Heart right ventricle (tissue), 16 donors: Measurements from ENCODE around the gene PACSIN2. TPM values are rescaled to one million over a fixed set of nuclear protein-coding genes. Genes with fewer than 3 reads are reported as not detected.
A peak's percentile ranks its signal among the peaks of the same experiment; 100 is the strongest.

ENCODE experiments used
- ATAC-seq, 8 donors: fragments of 200-7000 bp; cut with Tn5 transposase; one replicate each; pipeline ENCODE4 v1.9.1; 2020; ENCODE audit warnings: mild to moderate bottlenecking in 8 of 8, moderate library complexity in 8 of 8, moderate number of reproducible peaks in 1 of 8
- DNase-seq, 2 donors: peaks; one replicate each; pipeline ENCODE4 v3.0.0-alpha.2; 2020
- H3K27ac ChIP-seq, 10 donors: fragments of 200-600 bp; sonication (generic) in 2 of 10; one replicate each; pipeline versions ENCODE4 v1.5.0 to v1.8.0; 2020 to 2022; ENCODE audit warnings: mild to moderate bottlenecking in 3 of 10
- H3K27me3 ChIP-seq, 7 donors: fragments of 200-600 bp; one replicate each; pipeline ENCODE4 v1.8.0; 2021 to 2022; ENCODE audit warnings: mild to moderate bottlenecking in 2 of 7
- H3K36me3 ChIP-seq, 9 donors: fragments of 200-600 bp; sonication (generic) in 1 of 9; one replicate each; pipeline versions ENCODE4 v1.5.0 to v1.8.0; 2020 to 2022; ENCODE audit warnings: mild to moderate bottlenecking in 2 of 9
- H3K4me1 ChIP-seq, 9 donors: fragments of 200-600 bp; sonication (generic) in 1 of 9; one replicate each; pipeline versions ENCODE4 v1.5.0 to v1.8.0; 2020 to 2022; ENCODE audit warnings: mild to moderate bottlenecking in 4 of 9
- H3K4me3 ChIP-seq, 10 donors: fragments of 200-600 bp; sonication (generic) in 2 of 10; one replicate each; pipeline versions ENCODE4 v1.5.0 to v1.8.0; 2020 to 2022; ENCODE audit warnings: mild to moderate bottlenecking in 7 of 10, moderate library complexity in 2 of 10
- H3K9me3 ChIP-seq, 11 donors: fragments of 200-600 bp in 10 of 11; sonication (generic) in 2 of 11; one replicate each; pipeline versions ENCODE4 v1.5.0 to v1.8.0; 2013 to 2022; ENCODE audit warnings: mild to moderate bottlenecking in 2 of 11, control low read depth in 1 of 11, moderate library complexity in 1 of 11
- WGBS, 2 donors: extraction: QIAGEN DNeasy Blood & Tissue Kit; methylation state at CpG; one replicate each; pipeline ENCODE4 v1.1.7; 2013; ENCODE audit warnings: inconsistent platforms in 1 of 2; 5-methylcytosine and 5-hydroxymethylcytosine counted together
- intact Hi-C, 10 donors: fragments of 100-400 bp; cut with DNase I; formaldehyde crosslinking; loops; one replicate each; pipeline versions ENCODE4 v1.11.1 to v1.14.2; 2022
- polyA plus RNA-seq, 2 donors: library from polyadenylated mRNA; stranded (reverse); fragments of 200-250 nt; gene quantifications; one replicate each; pipeline ENCODE4 v1.2.3, GENCODE V29; 2013
- total RNA-seq, 10 donors: library from RNA; stranded (reverse); fragmentation: NEBNext Ultra II Directional in 3 of 10; extraction: Animal tissue kit (Norgen Biotek cat#: 25700) in 3 of 10; gene quantifications; one replicate each; pipeline versions ENCODE4 v1.2.1 to v1.2.4, GENCODE V29; 2021 to 2023
- TF ChIP-seq, protein P1 (sequence below), 9 donors: fragments of 200-600 bp; sonication (generic) in 2 of 9; IDR thresholded peaks; one replicate each; pipeline versions ENCODE4 v1.5.0 to v1.8.0; 2021 to 2022; ENCODE audit warnings: antibody characterized with exemption in 9 of 9, mild to moderate bottlenecking in 5 of 9, moderate library complexity in 1 of 9
- donor health status: Arrhythmogenic right ventricular cardiomyopathy.
- donor health status: ischemic (EF 13 %, LVEDD 7.1; RV severe dilation, severe dysfunction).
- donor health status: healthy with polysubstance abuse.
- donor health status: DM: no; HTN: yes; CAD: no.
- donor health status: DM: no; HTN: no; CAD: no.
- donor health status: ischemic (EF 25% LVEDD 6.9; RV normal size, moderate dysfunction).
- donor health status: ischemic (EF 25% LVEDD 5.7; RV mildly dilated, moderate dysfunction).
- donor health status: healthy.
- donor health status: DM: yes; HTN: yes; CAD: no.
- donor health status: Ischemic cardiomyopathy.
- donor health status: ischemic (EF 35%, LVEDD 5.7; RV mildly dilated, moderate dysfunction).
- donor health status: nonischemic (EF 11% LVEDD 7.7; RV severe dilation, severe dysfunction).
- donor health status: DM: yes; HTN: yes; CAD: no.
- donor health status: PGD.
- donor health status: ischemic (EF 29% LVEDD 5.4; RV normal size, mild dysfunction).
- donor health status: nonischemic (EF 23%, LVEDD 6.1; RV moderate dilation, normal function).

Gene PACSIN2
- total and polyA plus RNA-seq, 12 donors, result 24.3 to 69.7 (median 57.0) TPM

DNA sequence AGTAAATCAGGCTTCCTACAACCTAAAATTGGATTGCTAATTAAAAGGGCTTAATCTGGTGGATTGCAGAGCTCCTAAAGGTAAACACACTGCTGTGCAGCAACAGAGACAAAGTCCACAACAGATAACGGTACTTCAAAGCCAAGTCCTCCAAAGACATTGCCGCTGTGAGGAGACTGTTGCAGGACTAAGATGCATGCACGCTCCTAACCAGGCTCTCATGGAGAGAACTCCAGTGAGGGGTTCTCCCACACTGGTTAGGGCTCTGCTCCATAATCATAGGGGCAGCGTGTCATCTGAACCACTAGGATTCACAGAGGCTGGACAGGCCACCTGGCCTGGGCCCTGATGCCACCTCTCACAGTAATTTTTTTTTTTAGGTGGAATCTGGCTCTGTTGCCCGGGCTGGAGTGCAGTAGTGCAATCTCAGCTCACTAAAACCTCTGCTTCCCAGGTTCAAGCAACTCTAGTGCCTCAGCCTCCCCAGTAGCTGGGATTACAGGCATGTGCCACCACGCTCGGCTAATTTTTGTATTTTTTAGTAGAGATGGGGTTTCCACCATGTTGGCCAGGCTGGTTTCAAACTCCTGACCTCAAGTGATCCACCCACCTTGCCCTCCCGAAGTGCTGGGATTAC lies 101.0 kb downstream of the PACSIN2 start:
- H3K27ac ChIP-seq, result no peak overlapping the region
- no peak overlapping the region for H3K4me3 ChIP-seq
- intact Hi-C loops, result no loop called here
- peaks cover 12 to 83% (median 50%) of the 10 kb centered on the region in 9 donors for H3K4me1 ChIP-seq
- WGBS, 2 donors, result 83 to 88% methylated on average over 8 of the region's 8 CpGs
- DNase-seq (no peak), ATAC-seq (no peak)
- TF ChIP-seq, protein P1, sequence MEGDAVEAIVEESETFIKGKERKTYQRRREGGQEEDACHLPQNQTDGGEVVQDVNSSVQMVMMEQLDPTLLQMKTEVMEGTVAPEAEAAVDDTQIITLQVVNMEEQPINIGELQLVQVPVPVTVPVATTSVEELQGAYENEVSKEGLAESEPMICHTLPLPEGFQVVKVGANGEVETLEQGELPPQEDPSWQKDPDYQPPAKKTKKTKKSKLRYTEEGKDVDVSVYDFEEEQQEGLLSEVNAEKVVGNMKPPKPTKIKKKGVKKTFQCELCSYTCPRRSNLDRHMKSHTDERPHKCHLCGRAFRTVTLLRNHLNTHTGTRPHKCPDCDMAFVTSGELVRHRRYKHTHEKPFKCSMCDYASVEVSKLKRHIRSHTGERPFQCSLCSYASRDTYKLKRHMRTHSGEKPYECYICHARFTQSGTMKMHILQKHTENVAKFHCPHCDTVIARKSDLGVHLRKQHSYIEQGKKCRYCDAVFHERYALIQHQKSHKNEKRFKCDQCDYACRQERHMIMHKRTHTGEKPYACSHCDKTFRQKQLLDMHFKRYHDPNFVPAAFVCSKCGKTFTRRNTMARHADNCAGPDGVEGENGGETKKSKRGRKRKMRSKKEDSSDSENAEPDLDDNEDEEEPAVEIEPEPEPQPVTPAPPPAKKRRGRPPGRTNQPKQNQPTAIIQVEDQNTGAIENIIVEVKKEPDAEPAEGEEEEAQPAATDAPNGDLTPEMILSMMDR (IDR thresholded peaks at IDR 0.05), result no peak
- no peaks in the 10 kb centered on the region for H3K27me3 ChIP-seq
- H3K36me3 ChIP-seq, result peaks cover 0 to 23% (median 0%) of the 10 kb centered on the region in 9 donors
- H3K9me3 ChIP-seq, result no peaks in the 10 kb centered on the region

DNA sequence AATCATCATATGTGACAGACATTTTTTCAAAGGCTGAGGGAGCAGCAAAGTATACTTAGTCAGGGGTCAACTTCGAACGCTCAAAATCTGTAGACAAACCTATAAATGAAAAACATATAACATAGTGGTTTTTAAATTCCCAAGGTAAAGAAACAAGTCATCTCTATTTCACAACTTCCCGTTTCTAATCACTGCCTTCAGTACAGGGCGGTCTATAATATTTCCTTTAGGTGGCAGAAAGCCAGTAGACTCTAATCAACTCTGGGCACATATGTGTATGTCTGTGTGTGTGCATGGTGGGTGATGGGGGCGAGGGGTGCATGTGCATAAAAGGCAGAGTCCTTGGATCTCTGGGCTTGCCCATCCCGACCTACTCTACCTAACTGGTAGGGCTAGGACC lies 102.9 kb downstream of the PACSIN2 start:
- H3K9me3 ChIP-seq, result no peaks in the 10 kb centered on the region
- H3K4me3 ChIP-seq, result no peak overlapping the region
- TF ChIP-seq, protein P1 (IDR thresholded peaks at IDR 0.05), result no peak
- H3K4me1 ChIP-seq, result peaks cover 27 to 93% (median 61%) of the 10 kb centered on the region in 9 donors
- H3K27ac ChIP-seq, result peak overlapping the region in 3 of 10 donors; percentile 65 to 71 (median 70)
- peaks cover 0 to 26% (median 0%) of the 10 kb centered on the region in 9 donors for H3K36me3 ChIP-seq
- no peak for DNase-seq
- intact Hi-C loops, result no loop called here
- WGBS, 2 donors, result 79% methylated on average over 6 of the region's 6 CpGs
- ATAC-seq, result no peak
- no peaks in the 10 kb centered on the region for H3K27me3 ChIP-seq

DNA sequence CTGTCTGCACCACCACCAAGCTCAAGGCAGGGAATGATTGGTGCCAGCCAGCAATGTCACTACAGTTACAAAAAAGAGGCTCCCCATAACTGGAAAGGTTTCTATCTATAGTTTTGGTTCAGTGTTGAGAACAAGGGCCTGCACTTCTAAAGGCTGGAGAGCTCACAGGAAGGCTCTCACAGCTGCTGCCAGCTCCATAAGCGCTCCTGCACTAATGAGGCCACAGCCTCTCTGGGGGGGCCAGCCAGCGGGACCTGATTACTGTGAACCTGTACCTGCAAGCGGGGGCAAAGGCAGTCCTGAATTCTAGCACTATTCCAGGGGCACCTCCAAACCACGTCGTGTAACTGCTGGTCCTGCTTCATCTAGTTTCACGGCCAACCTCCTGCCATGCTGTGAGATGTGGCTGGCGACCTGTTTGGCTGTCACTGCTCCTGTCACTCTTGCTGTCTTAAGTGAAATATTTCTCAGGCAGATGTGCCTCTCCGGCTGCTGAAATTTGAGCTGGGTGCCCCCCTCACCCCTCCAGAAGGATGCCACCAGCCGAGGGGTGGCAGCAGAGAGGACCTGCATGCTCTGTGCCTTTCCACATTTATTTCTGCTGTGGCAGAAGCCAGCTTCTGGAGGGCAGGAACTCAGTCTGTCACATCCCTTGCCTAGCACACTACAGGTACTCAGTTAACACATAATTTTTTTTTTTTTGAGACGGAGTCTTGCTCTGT lies 104.6 kb downstream of the PACSIN2 start:
- WGBS, 2 donors, result 38 to 76% methylated on average over 10 of the region's 10 CpGs
- Histone ChIP-seq H3K4me3 (no peak overlapping the region), H3K36me3 (peaks cover 0 to 26% (median 0%) of the 10 kb centered on the region in 9 donors), H3K27me3 (no peaks in the 10 kb centered on the region), H3K27ac (peak overlapping the region; percentile 4 to 86 (median 74)), H3K4me1 (peaks cover 44 to 95% (median 77%) of the 10 kb centered on the region in 9 donors), H3K9me3 (no peaks in the 10 kb centered on the region)
- ATAC-seq (peak in 7 of 8 donors; percentile 5 to 55 (median 27)), DNase-seq (no peak)
- intact Hi-C loops, result no loop called here
- TF ChIP-seq, protein P1 (IDR thresholded peaks at IDR 0.05), result peak in 7 of 9 donors; percentile 24 to 48 (median 34)

DNA sequence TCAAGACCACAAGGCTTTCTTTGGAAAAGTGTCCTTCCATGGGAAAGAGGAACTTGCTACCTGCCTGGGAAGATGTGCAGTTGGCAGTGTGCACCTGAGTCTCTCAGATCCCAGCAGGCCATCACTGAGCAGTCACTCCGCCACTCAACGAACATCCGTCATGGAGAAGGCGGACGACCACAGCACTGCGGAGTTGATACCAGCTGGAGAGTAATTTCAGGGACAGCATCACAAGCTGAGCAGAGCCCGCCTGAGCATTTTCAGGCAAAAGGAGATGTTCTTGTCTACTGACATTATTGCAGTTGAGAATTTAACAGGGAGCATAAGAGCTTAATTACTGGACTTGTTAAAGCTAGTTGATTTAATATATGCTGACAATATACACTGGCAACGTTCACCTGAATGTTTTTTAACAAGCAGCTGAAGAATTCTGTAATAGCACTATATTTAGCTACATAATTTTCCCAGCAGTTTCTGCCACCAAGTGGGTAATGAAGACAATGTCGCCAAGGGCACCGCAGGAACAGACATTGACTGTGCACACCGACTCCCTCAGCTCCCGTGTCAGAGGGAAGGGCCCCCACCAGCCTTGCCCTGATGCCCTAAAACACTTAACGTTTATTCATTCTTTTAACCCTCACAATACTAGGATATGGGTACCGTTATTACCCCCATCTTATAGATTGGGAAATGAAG lies 105.4 kb downstream of the PACSIN2 start:
- Histone ChIP-seq H3K27ac (peak overlapping the region; percentile 4 to 86 (median 74)), H3K9me3 (no peaks in the 10 kb centered on the region), H3K27me3 (no peaks in the 10 kb centered on the region), H3K4me3 (no peak overlapping the region), H3K4me1 (peaks cover 48 to 99% (median 79%) of the 10 kb centered on the region in 9 donors), H3K36me3 (peaks cover 0 to 26% (median 0%) of the 10 kb centered on the region in 9 donors)
- TF ChIP-seq, protein P1 (IDR thresholded peaks at IDR 0.05), result peak in 3 of 9 donors; percentile 8 to 14 (median 13)
- DNase-seq (no peak), ATAC-seq (peak in 3 of 8 donors; percentile 20 to 41 (median 23))
- intact Hi-C loops, result loop anchor here in 3 of 10 donors (10.0 kb wide), 2 partner anchors 55 to 105 kb away; partner anchors contain the start of gene PACSIN2 (in 1 of the 3)
- 61 to 73% methylated on average over 14 of the region's 14 CpGs for WGBS, 2 donors
